Neural cell (in vitro differentiated cells): Measurements from ENCODE around the gene ASPA. TPM values are rescaled to one million over a fixed set of nuclear protein-coding genes. Genes with fewer than 3 reads are reported as not detected.

Experiments
- H2AFZ ChIP-seq: fragments of 200-600, 300-800 bp; sonication (generic), shearing (Covaris generic); 2 replicates; pipeline ENCODE4 v1.6.0; 2014; ENCODE audit warnings: low read depth, mild to moderate bottlenecking, antibody characterized with exemption, low read length, moderate library complexity
- H3F3A ChIP-seq: fragments of 200-600 bp; shearing (Covaris generic); 2 replicates; pipeline ENCODE4 v1.6.1; 2016; ENCODE audit warnings: mild to moderate bottlenecking, moderate library complexity, mixed read lengths, antibody characterized with exemption, low read length; ENCODE audit not compliant: insufficient read depth, poor library complexity, severe bottlenecking
- H3K27ac ChIP-seq: fragments of 200-600, 300-800 bp; sonication (generic), shearing (Covaris generic); 2 replicates; pipeline ENCODE4 v1.5.1; 2014; ENCODE audit warnings: mild to moderate bottlenecking, low read length, moderate library complexity
- H3K27me3 ChIP-seq: fragments of 300-800, 200-600 bp; sonication (generic), shearing (Covaris generic); 2 replicates; pipeline ENCODE4 v1.6.0; 2014; ENCODE audit warnings: mild to moderate bottlenecking, low read depth, low read length, moderate library complexity; ENCODE audit not compliant: insufficient read depth
- H3K36me3 ChIP-seq: fragments of 300-800, 200-600 bp; sonication (generic), shearing (Covaris generic); 2 replicates; pipeline ENCODE4 v1.5.1; 2014; ENCODE audit warnings: mild to moderate bottlenecking, antibody characterized with exemption, low read length, moderate library complexity; ENCODE audit not compliant: insufficient read depth
- H3K4me2 ChIP-seq: fragments of 300-800, 200-600 bp; sonication (generic), shearing (Covaris generic); 2 replicates; pipeline ENCODE4 v1.6.0; 2014; ENCODE audit warnings: mild to moderate bottlenecking, low read length
- H3K4me3 ChIP-seq: fragments of 300-800, 200-600 bp; sonication (generic), shearing (Covaris generic); 2 replicates; pipeline ENCODE4 v1.5.1; 2014; ENCODE audit warnings: mild to moderate bottlenecking, low read length, moderate library complexity
- H3K79me2 ChIP-seq: fragments of 200-600 bp; shearing (Covaris generic); replicated peaks from 2 replicates; pipeline ENCODE4 v1.6.0; 2014; ENCODE audit warnings: mild to moderate bottlenecking, low read length, moderate library complexity; ENCODE audit not compliant: insufficient read depth
- H3K9ac ChIP-seq: fragments of 300-800, 200-600 bp; sonication (generic), shearing (Covaris generic); 2 replicates; pipeline ENCODE4 v1.6.1; 2016; ENCODE audit warnings: mild to moderate bottlenecking, low read length, mixed read lengths
- H3K9me2 ChIP-seq: fragments of 200-600 bp; shearing (Covaris generic); 2 replicates; pipeline ENCODE4 v1.6.1; 2016; ENCODE audit warnings: mild to moderate bottlenecking, low read length, mixed read lengths; ENCODE audit not compliant: insufficient read depth
- H3K9me3 ChIP-seq: fragments of 200-600, 300-800 bp; sonication (generic), shearing (Covaris generic); 2 replicates; pipeline ENCODE4 v1.6.1; 2016; ENCODE audit warnings: mild to moderate bottlenecking, mixed run types, low read length, moderate library complexity, mixed read lengths
- H4K20me1 ChIP-seq: fragments of 200-600 bp; shearing (Covaris generic); 2 replicates; pipeline ENCODE4 v1.6.1; 2016; ENCODE audit warnings: mild to moderate bottlenecking, mixed run types; ENCODE audit not compliant: insufficient read depth
- CTCF ChIP-seq: fragments of 450-650 bp; IDR thresholded peaks from 2 replicates; pipeline ENCODE4 v1.5.1; 2014; ENCODE audit warnings: antibody characterized with exemption, mild to moderate bottlenecking, moderate library complexity; ENCODE audit not compliant: poor library complexity, severe bottlenecking
- EP300 ChIP-seq: fragments of 450-650 bp; conservative IDR thresholded peaks from 2 replicates; pipeline ENCODE4 v1.6.1; 2014; ENCODE audit warnings: antibody characterized with exemption, mild to moderate bottlenecking, moderate library complexity; ENCODE audit not compliant: poor library complexity, severe bottlenecking
- EZH2 ChIP-seq: fragments of 200-600, 300-800 bp; shearing (Covaris generic), sonication (generic); IDR thresholded peaks from 2 replicates; pipeline ENCODE4 v1.6.1; 2014; ENCODE audit warnings: antibody characterized with exemption, low read length, borderline replicate concordance, mild to moderate bottlenecking; ENCODE audit not compliant: insufficient read depth, poor library complexity, severe bottlenecking
- MXI1 ChIP-seq: fragments of 450-650 bp; conservative IDR thresholded peaks from 2 replicates; pipeline ENCODE4 v1.6.1; 2014; ENCODE audit warnings: antibody characterized with exemption, mild to moderate bottlenecking; ENCODE audit not compliant: poor library complexity, severe bottlenecking
- POLR2AphosphoS5 ChIP-seq: IDR thresholded peaks from 2 replicates; pipeline ENCODE4 v1.6.1; 2012
- RAD21 ChIP-seq: fragments of 450-650 bp; conservative IDR thresholded peaks from 2 replicates; pipeline ENCODE4 v1.6.1; 2014; ENCODE audit warnings: antibody characterized with exemption, mild to moderate bottlenecking, moderate library complexity
- REST ChIP-seq: IDR thresholded peaks from 2 replicates; pipeline ENCODE4 v1.6.1; 2012; ENCODE audit warnings: borderline replicate concordance
- TAF1 ChIP-seq: IDR thresholded peaks from 2 replicates; pipeline ENCODE4 v1.6.1; 2012; ENCODE audit warnings: low read depth
- polyA plus RNA-seq: library from polyadenylated mRNA; depleted of rRNA; stranded (reverse); fragments of >200 nt; gene quantifications from 2 replicates; pipeline ENCODE4 v1.2.3, GENCODE V29; 2014

The ASPA gene
- polyA plus RNA-seq, 1 donor from 2014 or later: 0.24 TPM

- Histone ChIP-seq H3K4me2 (no peak overlapping the region), H4K20me1 (no peaks in the 10 kb centered on the region), H3K9me3 (no peaks in the 10 kb centered on the region), H3K9ac (no peak overlapping the region), H3F3A (no peaks in the 10 kb centered on the region), H3K9me2 (no peaks in the 10 kb centered on the region), H2AFZ (no peak overlapping the region), H3K27ac (no peak overlapping the region), H3K79me2 (no peaks in the 10 kb centered on the region), H3K4me3 (no peak overlapping the region), H3K36me3 (no peaks in the 10 kb centered on the region), H3K27me3 (no peaks in the 10 kb centered on the region)
- no peak for TF ChIP-seq CTCF
- TF ChIP-seq EZH2: no peak
- TF ChIP-seq REST: no peak
Measured at GRCh38 chr17:3528403-3528851, 52.6 kb downstream of the ASPA start.

GRCh38 chr17:3528880-3529511 is 53.2 kb downstream of the ASPA start:
- TF ChIP-seq RAD21: no peak
- TF ChIP-seq CTCF: no peak
- TF ChIP-seq POLR2AphosphoS5: no peak
- TF ChIP-seq TAF1: no peak
- TF ChIP-seq EP300: no peak
- no peak for TF ChIP-seq EZH2
- no peak for TF ChIP-seq REST
- TF ChIP-seq MXI1: no peak
- H3K79me2 ChIP-seq: no peaks in the 10 kb centered on the region
- H3K9me3 ChIP-seq: no peaks in the 10 kb centered on the region
- H3K27ac ChIP-seq: no peak overlapping the region
- H3K4me3 ChIP-seq: no peak overlapping the region
- H3K4me2 ChIP-seq: no peak overlapping the region
- H3K27me3 ChIP-seq: no peaks in the 10 kb centered on the region
- H3K9me2 ChIP-seq: no peaks in the 10 kb centered on the region
- H3F3A ChIP-seq: no peaks in the 10 kb centered on the region
- H3K9ac ChIP-seq: no peak overlapping the region
- H3K36me3 ChIP-seq: no peaks in the 10 kb centered on the region
- H4K20me1 ChIP-seq: no peaks in the 10 kb centered on the region
- no peak overlapping the region for H2AFZ ChIP-seq
